Measurements from ENCODE around the gene EXD1.

DNA sequence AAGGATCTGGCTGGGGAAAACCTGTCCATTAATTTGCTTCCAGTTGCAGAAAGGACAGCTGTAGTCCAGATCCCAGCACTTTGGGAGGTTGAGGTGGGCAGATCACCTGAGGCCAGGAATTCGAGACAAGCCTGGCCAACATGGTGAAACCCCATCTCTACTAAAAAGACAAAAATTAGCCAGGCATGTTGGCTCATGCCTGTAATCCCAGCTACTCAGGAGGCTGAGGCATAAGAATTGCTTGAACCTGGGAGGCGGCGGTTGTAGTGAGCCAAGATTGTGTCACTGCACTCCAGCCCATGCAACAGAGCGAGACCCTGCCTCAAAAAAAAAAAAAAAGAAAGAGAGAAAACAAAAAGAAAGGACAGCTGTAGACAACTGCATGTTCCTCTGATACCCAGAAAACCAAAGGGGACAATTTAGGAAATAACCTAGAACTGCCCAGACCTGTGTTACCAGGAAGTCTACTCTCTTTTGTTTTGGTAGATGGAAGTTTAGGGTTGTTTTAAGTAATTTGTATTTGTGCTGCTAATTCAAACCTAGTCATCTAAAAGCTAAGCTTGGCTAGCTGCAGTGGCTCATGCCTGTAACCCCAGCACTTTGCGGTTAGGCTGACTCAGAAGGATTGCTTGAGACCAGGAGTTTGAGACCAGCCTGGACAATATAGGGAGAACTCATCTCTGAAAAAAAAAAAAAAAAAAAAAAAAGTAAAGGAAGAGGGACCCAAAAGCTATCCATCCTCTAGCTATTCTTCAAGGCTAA is 22.7 kb downstream of the EXD1 start:
- no peak for TF ChIP-seq EZH2 (IDR thresholded peaks at IDR 0.05)
- TF ChIP-seq CTCF (IDR thresholded peaks at IDR 0.05 in 2 of 3, conservative IDR thresholded peaks at IDR 0.05 in 1 of 3; ENCODE audit: borderline replicate concordance in 1 of 3, insufficient read depth in 1 of 3, low read depth in 2 of 3, low read length in 2 of 3): no peak
- TF ChIP-seq POLR2A (IDR thresholded peaks at IDR 0.05; ENCODE audit: borderline replicate concordance, extremely low read depth, insufficient read depth, insufficient read length): no peak
- no peak for TF ChIP-seq SP1 (IDR thresholded peaks at IDR 0.05; ENCODE audit: low read depth)
- TF ChIP-seq, protein P1, sequence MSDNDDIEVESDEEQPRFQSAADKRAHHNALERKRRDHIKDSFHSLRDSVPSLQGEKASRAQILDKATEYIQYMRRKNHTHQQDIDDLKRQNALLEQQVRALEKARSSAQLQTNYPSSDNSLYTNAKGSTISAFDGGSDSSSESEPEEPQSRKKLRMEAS (IDR thresholded peaks at IDR 0.05): no peak
